SK-N-MC (cell line): ENCODE measurements around the gene TOP3A.

Experiments used
- EZH2 ChIP-seq: fragments of 200-600 bp; sonication (generic); IDR thresholded peaks from one replicate; pipeline ENCODE4 v1.6.1; 2017; ENCODE audit warnings: antibody characterized with exemption
- FOXP2 ChIP-seq: optimal IDR thresholded peaks from 2 replicates; pipeline ENCODE3; 2011; ENCODE audit warnings: mild to moderate bottlenecking, moderate library complexity; ENCODE audit not compliant: insufficient read depth; ENCODE audit errors: extremely low read length, control extremely low read depth
- POLR2AphosphoS5 ChIP-seq: IDR thresholded peaks from 2 replicates; pipeline ENCODE4 v1.6.1; 2012; ENCODE audit warnings: mild to moderate bottlenecking, low read depth, low read length, borderline replicate concordance

GRCh38 chr17:18225121-18225641 is 89.6 kb downstream of the TOP3A start, which contains the start of gene LLGL1:
- TF ChIP-seq POLR2AphosphoS5 (no peak), EZH2 (no peak), FOXP2 (no peak)
